ENCODE measurements around the gene AREL1.

The AREL1 gene

DNA sequence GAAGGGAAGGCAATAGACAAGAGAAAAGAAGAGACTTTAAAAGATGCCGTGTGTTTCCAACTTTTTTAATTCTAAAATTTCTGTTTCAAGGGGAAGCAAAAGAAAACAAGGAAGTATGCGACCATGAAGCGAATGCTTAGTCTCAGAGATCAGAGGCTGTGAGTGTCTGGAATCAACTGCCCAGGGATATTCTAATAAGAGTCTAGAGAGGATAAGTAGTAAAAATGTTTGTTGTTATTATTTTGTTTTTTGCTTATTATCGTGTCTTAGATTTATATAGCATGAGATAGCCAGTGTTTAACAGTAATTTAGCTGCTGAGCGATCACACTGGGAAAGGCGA, 485 bp upstream of the AREL1 start:
- Histone ChIP-seq H3K27me3 (ENCODE audit: control insufficient read depth, low read length) (no peaks in the 10 kb centered on the region), H3K4me2 (ENCODE audit: low read length) (peak overlapping the region; percentile 73), H4K20me1 (ENCODE audit: control insufficient read depth, insufficient read depth, low read depth, low read length) (no peaks in the 10 kb centered on the region), H3F3A (ENCODE audit: control insufficient read depth, insufficient read depth) (0 out of 2 replicates have a peak, but pooled peaks cover 3% of the 10 kb centered on the region), H3K4me3 (ENCODE audit: low read length) (peak overlapping the region; percentile 85), H3K36me3 (ENCODE audit: control insufficient read depth, low read length) (peaks cover 31% of the 10 kb centered on the region), H3K27ac (ENCODE audit: low read depth, low read length) (no peak overlapping the region), H3K9me3 (ENCODE audit: control insufficient read depth, insufficient read depth, low read length) (no peaks in the 10 kb centered on the region), H3K9me2 (replicated peaks; ENCODE audit: control insufficient read depth, low read length) (no peaks in the 10 kb centered on the region), H3K79me2 (ENCODE audit: control insufficient read depth, low read length) (peaks cover 64% of the 10 kb centered on the region), H3K4me1 (ENCODE audit: control insufficient read depth, low read length) (peaks cover 11% of the 10 kb centered on the region)
- TF ChIP-seq EZH2phosphoT487 (IDR thresholded peaks at IDR 0.05; ENCODE audit: borderline replicate concordance, low read length), result no peak
- TF ChIP-seq, protein P1, sequence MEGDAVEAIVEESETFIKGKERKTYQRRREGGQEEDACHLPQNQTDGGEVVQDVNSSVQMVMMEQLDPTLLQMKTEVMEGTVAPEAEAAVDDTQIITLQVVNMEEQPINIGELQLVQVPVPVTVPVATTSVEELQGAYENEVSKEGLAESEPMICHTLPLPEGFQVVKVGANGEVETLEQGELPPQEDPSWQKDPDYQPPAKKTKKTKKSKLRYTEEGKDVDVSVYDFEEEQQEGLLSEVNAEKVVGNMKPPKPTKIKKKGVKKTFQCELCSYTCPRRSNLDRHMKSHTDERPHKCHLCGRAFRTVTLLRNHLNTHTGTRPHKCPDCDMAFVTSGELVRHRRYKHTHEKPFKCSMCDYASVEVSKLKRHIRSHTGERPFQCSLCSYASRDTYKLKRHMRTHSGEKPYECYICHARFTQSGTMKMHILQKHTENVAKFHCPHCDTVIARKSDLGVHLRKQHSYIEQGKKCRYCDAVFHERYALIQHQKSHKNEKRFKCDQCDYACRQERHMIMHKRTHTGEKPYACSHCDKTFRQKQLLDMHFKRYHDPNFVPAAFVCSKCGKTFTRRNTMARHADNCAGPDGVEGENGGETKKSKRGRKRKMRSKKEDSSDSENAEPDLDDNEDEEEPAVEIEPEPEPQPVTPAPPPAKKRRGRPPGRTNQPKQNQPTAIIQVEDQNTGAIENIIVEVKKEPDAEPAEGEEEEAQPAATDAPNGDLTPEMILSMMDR (IDR thresholded peaks at IDR 0.05; ENCODE audit: low read depth, low read length, poor library complexity, severe bottlenecking), result no peak

DNA sequence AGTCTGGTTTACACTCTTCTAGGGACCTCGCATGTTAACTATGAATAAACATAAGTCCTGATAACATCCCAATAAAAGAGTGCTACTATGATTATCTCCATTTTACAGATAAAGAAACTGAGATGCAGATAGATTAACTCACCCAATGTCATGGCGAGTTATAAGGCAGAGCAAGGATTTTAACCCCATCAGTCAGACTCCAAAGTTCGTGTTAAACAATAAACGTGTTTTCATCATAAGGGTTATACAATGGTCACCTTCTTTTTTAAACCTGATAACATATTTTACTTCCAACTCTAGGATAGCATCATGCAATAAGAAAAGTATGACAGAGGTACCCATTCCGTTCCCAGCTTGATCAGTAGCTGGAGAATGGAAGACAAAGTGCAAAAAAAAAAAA, 1.2 kb downstream of the AREL1 start:
- Histone ChIP-seq H3K36me3 (ENCODE audit: control insufficient read depth, low read length) (peaks cover 18% of the 10 kb centered on the region), H3K27me3 (ENCODE audit: control insufficient read depth, low read length) (no peaks in the 10 kb centered on the region), H3K9me2 (replicated peaks; ENCODE audit: control insufficient read depth, low read length) (no peaks in the 10 kb centered on the region), H3K4me3 (ENCODE audit: low read length) (peak overlapping the region; percentile 85), H3K4me1 (ENCODE audit: control insufficient read depth, low read length) (peaks cover 11% of the 10 kb centered on the region), H3F3A (ENCODE audit: control insufficient read depth, insufficient read depth) (0 out of 2 replicates have a peak, but pooled peaks cover 3% of the 10 kb centered on the region), H4K20me1 (ENCODE audit: control insufficient read depth, insufficient read depth, low read depth, low read length) (no peaks in the 10 kb centered on the region), H3K79me2 (ENCODE audit: control insufficient read depth, low read length) (peaks cover 82% of the 10 kb centered on the region), H3K27ac (ENCODE audit: low read depth, low read length) (no peak overlapping the region), H3K9me3 (ENCODE audit: control insufficient read depth, insufficient read depth, low read length) (no peaks in the 10 kb centered on the region), H3K4me2 (ENCODE audit: low read length) (peak overlapping the region; percentile 73)
- no peak for TF ChIP-seq EZH2phosphoT487 (IDR thresholded peaks at IDR 0.05; ENCODE audit: borderline replicate concordance, low read length)
- TF ChIP-seq, protein P1 (IDR thresholded peaks at IDR 0.05; ENCODE audit: low read depth, low read length, poor library complexity, severe bottlenecking), result no peak

DNA sequence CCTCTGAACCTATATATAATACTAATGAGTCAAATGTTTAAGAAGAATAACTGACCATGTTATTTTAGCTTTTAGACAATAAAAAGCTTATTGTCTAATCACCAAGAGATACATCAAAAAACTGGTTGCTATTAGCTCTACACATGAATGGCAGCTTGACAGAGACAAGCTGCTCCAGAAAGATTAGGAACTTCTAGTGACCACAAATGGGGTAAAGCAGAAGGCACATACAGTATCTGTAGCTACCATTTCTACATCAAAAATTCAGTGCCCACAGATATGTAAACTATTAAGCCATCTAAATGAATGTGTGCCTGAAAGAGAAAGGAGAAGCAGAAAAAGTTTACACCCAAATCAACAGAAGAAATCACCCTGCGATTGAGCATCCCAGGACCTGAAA, 2.4 kb downstream of the AREL1 start:
- H3K4me3 ChIP-seq (ENCODE audit: low read length), result no peak overlapping the region
- H3F3A ChIP-seq (ENCODE audit: control insufficient read depth, insufficient read depth), result 0 out of 2 replicates have a peak, but pooled peaks cover 3% of the 10 kb centered on the region
- H3K4me2 ChIP-seq (ENCODE audit: low read length), result no peak overlapping the region
- H3K9me3 ChIP-seq (ENCODE audit: control insufficient read depth, insufficient read depth, low read length), result no peaks in the 10 kb centered on the region
- TF ChIP-seq, protein P1 (IDR thresholded peaks at IDR 0.05; ENCODE audit: low read depth, low read length, poor library complexity, severe bottlenecking), result no peak
- no peak for TF ChIP-seq EZH2phosphoT487 (IDR thresholded peaks at IDR 0.05; ENCODE audit: borderline replicate concordance, low read length)
- peaks cover 92% of the 10 kb centered on the region for H3K79me2 ChIP-seq (ENCODE audit: control insufficient read depth, low read length)
- peaks cover 7% of the 10 kb centered on the region for H3K36me3 ChIP-seq (ENCODE audit: control insufficient read depth, low read length)
- H3K4me1 ChIP-seq (ENCODE audit: control insufficient read depth, low read length), result peaks cover 11% of the 10 kb centered on the region
- H4K20me1 ChIP-seq (ENCODE audit: control insufficient read depth, insufficient read depth, low read depth, low read length), result no peaks in the 10 kb centered on the region
- H3K27me3 ChIP-seq (ENCODE audit: control insufficient read depth, low read length), result no peaks in the 10 kb centered on the region
- no peaks in the 10 kb centered on the region for H3K9me2 ChIP-seq (replicated peaks; ENCODE audit: control insufficient read depth, low read length)
- no peak overlapping the region for H3K27ac ChIP-seq (ENCODE audit: low read depth, low read length)
